Natural killer cell (primary cell): ENCODE data around the gene CCDC181. TPM values are rescaled to one million over a fixed set of nuclear protein-coding genes. Genes with fewer than 3 reads are reported as not detected.

Experiments used
- ATAC-seq, 3 donors: fragments of 150-1000 bp in 2 of 3; fragments of 200-7000 bp in 1 of 3; cut with Tn5 transposase; 1 replicate in 1 of 3; 2 replicates in 2 of 3; pipeline ENCODE4 v1.10.0; 2021; ENCODE audit warnings: mild to moderate bottlenecking in 2 of 3, moderate library complexity in 2 of 3
- DNase-seq, 2 donors: peaks; one replicate each; pipeline versions ENCODE4 v3.0.0 to v3.0.0-alpha.2; 2013 to 2021; ENCODE audit warnings: mixed read lengths in 1 of 2
- H3K27ac ChIP-seq: one replicate; pipeline ENCODE4 v1.5.1; 2013; ENCODE audit warnings: mild to moderate bottlenecking, low read length
- H3K27me3 ChIP-seq: one replicate; pipeline ENCODE4 v1.6.1; 2013; ENCODE audit warnings: low read length; ENCODE audit not compliant: control insufficient read depth, insufficient read depth
- H3K36me3 ChIP-seq: one replicate; pipeline ENCODE4 v1.6.1; 2013; ENCODE audit warnings: low read length; ENCODE audit not compliant: control insufficient read depth, insufficient read depth
- H3K4me1 ChIP-seq: one replicate; pipeline ENCODE4 v1.6.1; 2013; ENCODE audit warnings: low read length; ENCODE audit not compliant: control insufficient read depth, insufficient read depth
- H3K4me3 ChIP-seq: one replicate; pipeline ENCODE4 v1.5.1; 2013; ENCODE audit warnings: low read length
- H3K9me3 ChIP-seq: one replicate; pipeline ENCODE4 v1.6.1; 2013; ENCODE audit warnings: low read length; ENCODE audit not compliant: control insufficient read depth, insufficient read depth
- H3K27ac Mint-ChIP-seq, 2 donors: one replicate each; pipeline ENCODE4 v1.8.0; 2022; ENCODE audit warnings: mild to moderate bottlenecking in 2 of 2, mixed read lengths in 2 of 2, moderate library complexity in 1 of 2
- H3K27me3 Mint-ChIP-seq, 2 donors: one replicate each; pipeline ENCODE4 v1.8.0; 2022; ENCODE audit warnings: low read depth in 2 of 2, mixed read lengths in 2 of 2
- H3K36me3 Mint-ChIP-seq: one replicate; pipeline ENCODE4 v1.8.0; 2022; ENCODE audit warnings: mixed read lengths
- H3K4me1 Mint-ChIP-seq, 2 donors: one replicate each; pipeline ENCODE4 v1.8.0; 2022; ENCODE audit warnings: mixed read lengths in 2 of 2
- H3K4me3 Mint-ChIP-seq: one replicate; pipeline ENCODE4 v1.8.0; 2022; ENCODE audit warnings: mild to moderate bottlenecking, moderate library complexity, mixed read lengths
- H3K9me3 Mint-ChIP-seq, 2 donors: one replicate each; pipeline ENCODE4 v1.8.0; 2022; ENCODE audit warnings: mixed read lengths in 2 of 2
- WGBS: methylation state at CpG from one replicate; pipeline ENCODE4 v1.1.7; 2013; ENCODE audit warnings: missing lambda C conversion rate; ENCODE audit not compliant: insufficient coverage; 5-methylcytosine and 5-hydroxymethylcytosine counted together
- intact Hi-C: fragments of 100-400 bp; cut with micrococcal nuclease; formaldehyde crosslinking; loops from one replicate; pipeline ENCODE4 v1.14.2; 2022
- total RNA-seq, 4 donors: library from RNA; stranded (reverse); fragments of 120-200 nt in 1 of 4; gene quantifications; one replicate each; pipeline versions ENCODE4 v1.2.3 to v1.2.4, GENCODE V29; 2013 to 2022
- TF ChIP-seq, protein P1 (sequence below): fragments of 200-600 bp; IDR thresholded peaks from one replicate; pipeline ENCODE4 v1.8.0; 2022; ENCODE audit warnings: antibody characterized with exemption

Gene CCDC181
- not detected for total RNA-seq
- 0.09 TPM for total RNA-seq (2013)

DNA sequence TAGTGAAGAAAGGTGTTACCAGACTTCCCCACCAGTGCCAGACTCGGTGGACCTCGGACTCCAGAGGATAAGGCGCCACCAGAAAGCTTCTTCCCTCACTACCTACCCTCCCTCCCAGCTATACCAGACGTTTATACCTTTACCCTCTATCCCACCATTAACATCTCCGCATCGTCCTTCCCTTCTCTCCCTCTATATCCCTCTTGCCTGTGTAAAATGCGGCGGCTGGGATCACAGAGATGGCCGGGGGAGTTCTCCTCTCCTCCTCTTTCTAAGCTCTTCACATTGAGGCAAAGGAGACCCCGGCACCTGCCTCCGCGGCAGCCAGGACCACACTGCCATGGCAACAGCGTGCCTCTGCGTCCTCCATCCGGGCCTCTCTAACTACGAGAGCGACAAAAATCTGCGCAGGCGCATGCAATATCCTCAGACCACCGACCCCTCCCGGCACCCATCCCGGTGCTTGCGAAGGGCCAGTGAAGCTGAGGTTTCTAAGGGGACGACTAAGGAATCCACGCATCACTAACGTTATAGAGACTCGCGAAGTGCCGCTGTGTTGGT, at the start of gene CCDC181:
Gene CCDC181 (minus strand): TSS at position 394 of the 561 bp plus-strand sequence. CDS start 2,547 bp downstream, outside the sequence.
- Mint-ChIP-seq H3K36me3 (peaks cover 14% of the 10 kb centered on the region), H3K4me1 (peaks cover 9 to 10% of the 10 kb centered on the region in 2 donors), H3K27me3 (peaks cover 63 to 91% of the 10 kb centered on the region in 2 donors), H3K9me3 (peaks cover 0 to 2% of the 10 kb centered on the region in 2 donors), H3K27ac (peak within 1 kb of the TSS in 1 of 2 donors; percentile 87), H3K4me3 (peak within 1 kb of the TSS; percentile 93)
- WGBS: 1% methylated on average over 29 of the region's 29 CpGs
- peak in 1 of 2 donors; percentile 76 for DNase-seq
- peak within 1 kb of the TSS; percentile 23 for H3K4me3 ChIP-seq
- TF ChIP-seq, protein P1, sequence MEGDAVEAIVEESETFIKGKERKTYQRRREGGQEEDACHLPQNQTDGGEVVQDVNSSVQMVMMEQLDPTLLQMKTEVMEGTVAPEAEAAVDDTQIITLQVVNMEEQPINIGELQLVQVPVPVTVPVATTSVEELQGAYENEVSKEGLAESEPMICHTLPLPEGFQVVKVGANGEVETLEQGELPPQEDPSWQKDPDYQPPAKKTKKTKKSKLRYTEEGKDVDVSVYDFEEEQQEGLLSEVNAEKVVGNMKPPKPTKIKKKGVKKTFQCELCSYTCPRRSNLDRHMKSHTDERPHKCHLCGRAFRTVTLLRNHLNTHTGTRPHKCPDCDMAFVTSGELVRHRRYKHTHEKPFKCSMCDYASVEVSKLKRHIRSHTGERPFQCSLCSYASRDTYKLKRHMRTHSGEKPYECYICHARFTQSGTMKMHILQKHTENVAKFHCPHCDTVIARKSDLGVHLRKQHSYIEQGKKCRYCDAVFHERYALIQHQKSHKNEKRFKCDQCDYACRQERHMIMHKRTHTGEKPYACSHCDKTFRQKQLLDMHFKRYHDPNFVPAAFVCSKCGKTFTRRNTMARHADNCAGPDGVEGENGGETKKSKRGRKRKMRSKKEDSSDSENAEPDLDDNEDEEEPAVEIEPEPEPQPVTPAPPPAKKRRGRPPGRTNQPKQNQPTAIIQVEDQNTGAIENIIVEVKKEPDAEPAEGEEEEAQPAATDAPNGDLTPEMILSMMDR: no peak
- H3K4me1 ChIP-seq: peaks cover 7% of the 10 kb centered on the region
- H3K27ac ChIP-seq: no peak within 1 kb of the TSS
- no peaks in the 10 kb centered on the region for H3K9me3 ChIP-seq
- ATAC-seq: peak; percentile 55 to 80 (median 65)
- peaks cover 41% of the 10 kb centered on the region for H3K27me3 ChIP-seq
- intact Hi-C loops: no loop called here
- H3K36me3 ChIP-seq: no peaks in the 10 kb centered on the region

DNA sequence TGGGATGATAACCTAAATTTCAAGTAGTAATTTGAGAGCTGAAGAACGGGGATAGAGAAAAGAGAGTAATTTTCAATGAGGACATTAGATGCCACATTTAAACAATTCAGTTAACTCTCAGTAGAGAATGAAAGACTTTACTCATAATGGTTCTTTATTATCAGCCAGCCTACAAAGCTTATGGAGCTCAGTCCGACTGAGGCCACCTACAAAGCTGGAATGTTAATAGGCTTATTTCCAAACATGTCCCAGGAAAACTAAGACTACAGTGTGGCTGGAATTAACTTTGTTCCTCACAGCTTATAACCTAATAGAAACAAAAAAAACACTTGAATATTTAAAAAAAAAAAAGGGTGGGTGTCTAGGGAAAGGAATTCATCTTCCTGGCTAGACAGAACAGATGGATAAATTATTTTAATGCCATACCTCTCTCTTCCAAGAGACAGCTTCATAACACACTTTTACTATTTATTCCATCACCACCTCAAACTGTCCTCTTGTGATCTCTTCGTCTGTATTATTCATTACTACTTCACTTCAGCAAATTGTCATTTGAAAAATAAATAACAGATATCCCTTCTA, 48.6 kb upstream of the CCDC181 start:
- intact Hi-C loops: no loop called here
- 88% methylated on average over 3 of the region's 3 CpGs for WGBS
- Mint-ChIP-seq H3K27me3 (no peaks in the 10 kb centered on the region), H3K36me3 (no peaks in the 10 kb centered on the region), H3K4me1 (no peaks in the 10 kb centered on the region), H3K27ac (no peak overlapping the region), H3K4me3 (no peak overlapping the region), H3K9me3 (no peaks in the 10 kb centered on the region)
- DNase-seq (no peak), ATAC-seq (no peak)
- TF ChIP-seq, protein P1: no peak
- Histone ChIP-seq H3K27me3 (no peaks in the 10 kb centered on the region), H3K4me1 (no peaks in the 10 kb centered on the region), H3K27ac (no peak overlapping the region), H3K9me3 (no peaks in the 10 kb centered on the region), H3K36me3 (peaks cover 3% of the 10 kb centered on the region), H3K4me3 (no peak overlapping the region)

DNA sequence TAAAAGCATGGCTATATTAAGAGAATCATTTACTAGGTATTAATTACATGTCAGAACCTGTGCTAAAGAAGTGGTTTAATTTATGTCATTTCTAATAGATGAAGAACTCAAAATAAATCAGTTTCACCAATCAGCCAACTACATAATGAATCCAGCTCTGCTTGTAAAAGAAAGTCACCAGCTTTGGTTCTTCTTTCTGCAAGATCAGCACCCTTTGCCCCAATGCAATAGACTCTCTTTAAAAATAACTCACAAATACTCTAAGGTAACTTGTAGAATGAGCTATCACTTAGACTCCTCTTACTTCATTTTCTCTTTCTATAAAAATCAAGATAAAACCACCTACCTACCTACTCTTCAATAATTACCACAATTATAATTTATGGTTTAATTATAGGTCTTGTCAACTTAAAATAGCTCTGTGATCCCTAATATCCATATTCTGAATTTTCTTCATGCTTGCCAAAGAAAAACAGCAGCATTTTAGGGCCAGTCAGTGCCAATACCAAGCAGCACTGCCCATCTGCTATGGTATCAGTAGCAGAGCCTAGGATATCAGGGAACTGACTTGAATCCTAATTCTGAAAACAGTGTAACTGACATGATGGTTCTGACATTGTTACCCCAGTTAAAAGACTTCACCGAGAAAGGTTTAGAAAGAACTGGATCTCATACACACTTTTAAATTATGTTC, 47.2 kb upstream of the CCDC181 start:
- Histone ChIP-seq H3K27me3 (no peaks in the 10 kb centered on the region), H3K4me3 (no peak overlapping the region), H3K4me1 (no peaks in the 10 kb centered on the region), H3K36me3 (peaks cover 3% of the 10 kb centered on the region), H3K9me3 (no peaks in the 10 kb centered on the region), H3K27ac (no peak overlapping the region)
- H3K36me3 Mint-ChIP-seq: no peaks in the 10 kb centered on the region
- ATAC-seq: no peak
- TF ChIP-seq, protein P1: no peak
- intact Hi-C loops: no loop called here
- no CpG with 5 or more reads among the region's 1 CpG for WGBS
- no peaks in the 10 kb centered on the region for H3K27me3 Mint-ChIP-seq
- H3K9me3 Mint-ChIP-seq: no peaks in the 10 kb centered on the region
- H3K27ac Mint-ChIP-seq: no peak overlapping the region
- no peaks in the 10 kb centered on the region for H3K4me1 Mint-ChIP-seq
- DNase-seq: no peak
- no peak overlapping the region for H3K4me3 Mint-ChIP-seq
